ENCODE data around the gene RAD51B. TPM values are rescaled to one million over a fixed set of nuclear protein-coding genes. Genes with fewer than 3 reads are reported as not detected.

RAD51B gene
- total RNA-seq, 1 donor from 2014 or later: 28.5 TPM

- no peak for DNase-seq (ENCODE audit: extremely low spot score in 2 of 2)
- intact Hi-C loops (cut with DNase I): no loop called here
- H3K27ac ChIP-seq: peak overlapping the region; percentile 90
- TF ChIP-seq POLR2A (IDR thresholded peaks at IDR 0.05) (no peak), CTCF (IDR thresholded peaks at IDR 0.05) (no peak)
- H3K9me3 ChIP-seq: peaks cover under 1% of the 10 kb centered on the region
- H3K27me3 ChIP-seq: no peaks in the 10 kb centered on the region
- peaks cover 76% of the 10 kb centered on the region for H3K4me1 ChIP-seq
- H3K36me3 ChIP-seq: no peaks in the 10 kb centered on the region
- no peak overlapping the region for H3K4me3 ChIP-seq
Measured at GRCh38 chr14:68610251-68610793, 790.7 kb downstream of the RAD51B start.

- peaks cover 64% of the 10 kb centered on the region for H3K4me1 ChIP-seq
- no peak overlapping the region for H3K4me3 ChIP-seq
- H3K9me3 ChIP-seq: peaks cover 11% of the 10 kb centered on the region
- TF ChIP-seq POLR2AphosphoS5 (IDR thresholded peaks at IDR 0.05; ENCODE audit: insufficient read depth in 1 of 2, low read depth in 1 of 2) (no peak), CTCF (IDR thresholded peaks at IDR 0.05) (no peak), POLR2A (IDR thresholded peaks at IDR 0.05) (no peak)
- H3K27me3 ChIP-seq: no peaks in the 10 kb centered on the region
- peak overlapping the region; percentile 90 for H3K27ac ChIP-seq
- intact Hi-C loops (cut with DNase I): no loop called here
- DNase-seq (ENCODE audit: extremely low spot score in 2 of 2): no peak
- no peaks in the 10 kb centered on the region for H3K36me3 ChIP-seq
Measured at GRCh38 chr14:68611599-68611998, 792.0 kb downstream of the RAD51B start.

GRCh38 chr14:68612049-68612448 lies 792.5 kb downstream of the RAD51B start:
- DNase-seq (ENCODE audit: extremely low spot score in 2 of 2): no peak

DNA sequence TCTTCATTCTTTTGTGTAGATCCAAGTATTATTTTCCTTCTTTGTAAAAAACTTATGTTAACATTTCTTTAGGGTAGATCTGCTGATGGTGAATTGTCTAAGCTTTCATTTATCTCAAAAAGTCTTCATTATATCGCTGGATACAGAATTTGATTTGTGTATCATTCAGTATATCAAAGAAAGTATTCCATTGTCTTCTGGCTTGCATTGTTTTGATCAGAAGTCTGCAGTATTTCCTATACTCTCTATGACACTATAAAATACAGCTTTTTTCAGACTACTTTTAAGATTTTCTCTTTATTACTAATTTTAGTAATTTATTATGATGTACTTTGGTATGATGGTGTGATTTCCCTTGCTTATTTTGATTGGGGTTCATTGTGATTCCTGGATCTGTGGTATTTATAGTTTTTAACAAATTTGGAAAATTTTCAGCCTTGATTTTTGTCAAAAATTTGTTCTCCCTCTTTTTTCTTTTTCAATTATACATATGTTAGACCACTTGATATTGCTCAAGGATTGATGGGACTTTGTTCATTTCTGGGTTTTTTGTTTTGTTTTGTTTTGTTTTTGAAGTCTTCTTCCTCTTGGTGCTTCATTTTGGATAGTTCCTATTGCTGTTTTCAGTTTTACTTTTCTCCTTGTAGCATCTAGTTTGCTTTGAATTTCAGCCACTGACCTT lies 796.8 kb downstream of the RAD51B start:
- Histone ChIP-seq H3K4me1 (peaks cover 19% of the 10 kb centered on the region), H3K36me3 (no peaks in the 10 kb centered on the region), H3K4me3 (no peak overlapping the region), H3K27me3 (no peaks in the 10 kb centered on the region), H3K9me3 (peaks cover 20% of the 10 kb centered on the region), H3K27ac (no peak overlapping the region)
- TF ChIP-seq POLR2A (IDR thresholded peaks at IDR 0.05) (no peak), CTCF (IDR thresholded peaks at IDR 0.05) (no peak), POLR2AphosphoS5 (IDR thresholded peaks at IDR 0.05; ENCODE audit: insufficient read depth in 1 of 2, low read depth in 1 of 2) (no peak)
- intact Hi-C loops (cut with DNase I): no loop called here
- no peak for DNase-seq (ENCODE audit: extremely low spot score in 2 of 2)

More at GRCh38 chr14:68612049-68612448, 792.5 kb downstream of the RAD51B start:
- Histone ChIP-seq H3K9me3 (peaks cover 16% of the 10 kb centered on the region), H3K27me3 (no peaks in the 10 kb centered on the region), H3K36me3 (no peaks in the 10 kb centered on the region), H3K4me1 (peaks cover 60% of the 10 kb centered on the region), H3K4me3 (no peak overlapping the region), H3K27ac (peak overlapping the region; percentile 90)
- intact Hi-C loops (cut with DNase I): no loop called here
- no peak for TF ChIP-seq CTCF (IDR thresholded peaks at IDR 0.05)
- TF ChIP-seq POLR2AphosphoS5 (IDR thresholded peaks at IDR 0.05; ENCODE audit: insufficient read depth in 1 of 2, low read depth in 1 of 2): no peak
- TF ChIP-seq POLR2A (IDR thresholded peaks at IDR 0.05): no peak

Data from vagina (tissue), 2 donors.